NCI-H1417 (cell line): ENCODE data around the gene DAPK2.

ENCODE experiments used
- DNase-seq, 3 experiments: peaks; one replicate each; lab custom pipeline; 2025; lab: John Stamatoyannopoulos, UW

DAPK2 gene

GRCh38 chr15:63997715-63998442, 48.4 kb downstream of the DAPK2 start:
- no peak for DNase-seq

- DNase-seq = peak in 1 of 3 experiments; percentile 36
These were observed 49.4 kb downstream of the DAPK2 start for GRCh38 chr15:63996794-63997357.

- DNase-seq = no peak
These were observed 50.5 kb downstream of the DAPK2 start for GRCh38 chr15:63995789-63996188.

- no peak for DNase-seq
These were observed 52.1 kb downstream of the DAPK2 start for GRCh38 chr15:63994073-63994600.

GRCh38 chr15:63992300-63992699, 54.0 kb downstream of the DAPK2 start:
- DNase-seq = no peak

GRCh38 chr15:63991706-63992105, 54.6 kb downstream of the DAPK2 start:
- no peak for DNase-seq

- DNase-seq = no peak
These were observed 55.8 kb downstream of the DAPK2 start for GRCh38 chr15:63990454-63990853.

GRCh38 chr15:63987796-63988378, 58.4 kb downstream of the DAPK2 start:
- no peak for DNase-seq

GRCh38 chr15:63986751-63987341, 59.4 kb downstream of the DAPK2 start:
- DNase-seq = no peak

GRCh38 chr15:63986185-63986680, 60.1 kb downstream of the DAPK2 start:
- no peak for DNase-seq

- no peak for DNase-seq
These were observed 60.8 kb downstream of the DAPK2 start for GRCh38 chr15:63985221-63986184.

GRCh38 chr15:63984331-63984730, 62.0 kb downstream of the DAPK2 start:
- no peak for DNase-seq

- no peak for DNase-seq
These were observed 63.1 kb downstream of the DAPK2 start for GRCh38 chr15:63983061-63983711.

GRCh38 chr15:63982381-63982854, 63.9 kb downstream of the DAPK2 start:
- DNase-seq = no peak

- DNase-seq = no peak
These were observed 64.5 kb downstream of the DAPK2 start for GRCh38 chr15:63981596-63982320.

- DNase-seq = no peak
These were observed 67.0 kb downstream of the DAPK2 start for GRCh38 chr15:63979262-63979793.

- DNase-seq = no peak
These were observed 67.6 kb downstream of the DAPK2 start for GRCh38 chr15:63978511-63979261.

GRCh38 chr15:63977119-63977518, 69.2 kb downstream of the DAPK2 start:
- DNase-seq = no peak

GRCh38 chr15:63974021-63974420, 72.3 kb downstream of the DAPK2 start:
- DNase-seq = no peak
